Heart left ventricle (tissue), 16 donors: ENCODE data around the gene SLC5A12. TPM values are rescaled to one million over a fixed set of nuclear protein-coding genes. Genes with fewer than 3 reads are reported as not detected.

Experiments
- ATAC-seq, 4 donors: fragments of 200-7000 bp; cut with Tn5 transposase; one replicate each; pipeline ENCODE4 v1.9.1; 2020 to 2022; ENCODE audit warnings: moderate library complexity in 4 of 4, mild to moderate bottlenecking in 3 of 4, moderate number of reproducible peaks in 1 of 4
- DNase-seq, 5 donors: peaks; one replicate each; pipeline ENCODE4 v3.0.0-alpha.2; 2020
- H3K27ac ChIP-seq, 12 donors: fragments of 200-600 bp; sonication (generic) in 4 of 12; one replicate each; pipeline versions ENCODE4 v1.5.0 to v1.8.0; 2016 to 2022; ENCODE audit warnings: mild to moderate bottlenecking in 2 of 12
- H3K27me3 ChIP-seq, 9 donors: fragments of 200-600 bp; sonication (generic) in 2 of 9; one replicate each; pipeline versions ENCODE4 v1.5.1 to v1.8.0; 2016 to 2022; ENCODE audit warnings: mild to moderate bottlenecking in 3 of 9
- H3K36me3 ChIP-seq, 9 donors: fragments of 200-600 bp; sonication (generic) in 2 of 9; one replicate each; pipeline versions ENCODE4 v1.5.0 to v1.8.0; 2018 to 2022; ENCODE audit warnings: mild to moderate bottlenecking in 2 of 9
- H3K4me1 ChIP-seq, 12 donors: fragments of 200-600 bp; sonication (generic) in 4 of 12; one replicate each; pipeline versions ENCODE4 v1.5.0 to v1.8.0; 2016 to 2022; ENCODE audit warnings: mild to moderate bottlenecking in 3 of 12
- H3K4me3 ChIP-seq, 12 donors: fragments of 200-600 bp; sonication (generic) in 4 of 12; one replicate each; pipeline versions ENCODE4 v1.5.0 to v1.8.0; 2017 to 2022; ENCODE audit warnings: mild to moderate bottlenecking in 9 of 12, moderate library complexity in 4 of 12
- H3K9me3 ChIP-seq, 12 donors: fragments of 200-600 bp; sonication (generic) in 4 of 12; one replicate each; pipeline versions ENCODE4 v1.5.0 to v1.8.0; 2016 to 2022; ENCODE audit warnings: mild to moderate bottlenecking in 1 of 12
- CTCF ChIP-seq, 12 donors: fragments of 200-600 bp; sonication (generic) in 4 of 12; IDR thresholded peaks; one replicate each; pipeline versions ENCODE4 v1.5.0 to v1.8.0; 2018 to 2022; ENCODE audit warnings: antibody characterized with exemption in 12 of 12, mild to moderate bottlenecking in 5 of 12
- POLR2A ChIP-seq, 2 donors: fragments of 450-650 bp; IDR thresholded peaks; one replicate each; pipeline ENCODE4 v1.6.1; 2017; ENCODE audit warnings: antibody characterized with exemption in 2 of 2, mild to moderate bottlenecking in 2 of 2, moderate library complexity in 2 of 2
- WGBS, 4 donors: extraction: QIAGEN DNeasy Blood & Tissue Kit in 2 of 4; methylation state at CpG; one replicate each; pipeline versions ENCODE4 v1.1.5 to v1.1.7; 2013 to 2018; 5-methylcytosine and 5-hydroxymethylcytosine counted together
- intact Hi-C, 10 donors: fragments of 100-400 bp; cut with DNase I; formaldehyde crosslinking; loops; one replicate each; pipeline versions ENCODE4 v1.11.1 to v1.14.2; 2022
- polyA plus RNA-seq, 2 donors: library from polyadenylated mRNA; stranded (reverse); fragments of 200-250 nt; gene quantifications; one replicate each; pipeline ENCODE4 v1.2.3, GENCODE V29; 2013
- total RNA-seq, 9 donors: library from RNA; depleted of rRNA in 2 of 9; stranded (reverse); fragments of >200 nt in 2 of 9; fragmentation: NEBNext Ultra II Directional in 3 of 9; extraction: Animal tissue kit (Norgen Biotek cat#: 25700) in 3 of 9; gene quantifications; one replicate each; pipeline versions ENCODE4 v1.1.0 to v1.2.4, GENCODE V29; 2016 to 2023
- donor health status: ischemic (EF 13 %, LVEDD 7.1; RV severe dilation, severe dysfunction).
- donor health status: healthy with polysubstance abuse.
- donor health status: DM: no; HTN: yes; CAD: no.
- donor health status: DM: no; HTN: no; CAD: no.
- donor health status: ischemic (EF 25% LVEDD 6.9; RV normal size, moderate dysfunction).
- donor health status: ischemic (EF 25% LVEDD 5.7; RV mildly dilated, moderate dysfunction).
- donor health status: healthy.
- donor health status: DM: yes; HTN: yes; CAD: no.
- donor health status: ischemic (EF 35%, LVEDD 5.7; RV mildly dilated, moderate dysfunction).
- donor health status: nonischemic (EF 11% LVEDD 7.7; RV severe dilation, severe dysfunction).
- donor health status: DM: yes; HTN: yes; CAD: no.
- donor health status: PGD.
- donor health status: ischemic (EF 29% LVEDD 5.4; RV normal size, mild dysfunction).
- donor health status: nonischemic (EF 23%, LVEDD 6.1; RV moderate dilation, normal function).

SLC5A12 gene
- total and polyA plus RNA-seq, 11 donors: 0.11 TPM; not detected in 10

DNA sequence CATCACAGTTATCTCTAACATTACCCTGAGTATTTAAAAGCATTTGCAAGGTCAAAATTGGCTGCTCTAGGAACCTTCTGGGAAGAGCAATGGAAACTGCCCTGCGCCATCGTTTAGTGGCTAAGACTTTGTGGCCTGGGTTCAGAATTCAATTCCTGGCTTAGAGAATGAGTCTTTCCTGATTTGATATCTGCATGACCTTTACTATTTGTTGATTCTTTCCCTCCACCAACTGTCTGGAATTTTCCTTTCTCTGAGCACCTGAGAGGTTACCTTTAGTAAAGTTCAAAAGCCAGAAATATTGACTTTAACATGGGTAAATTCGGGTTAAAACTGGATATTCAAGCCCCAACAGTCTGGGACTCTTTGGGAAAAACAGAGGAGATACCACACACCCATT lies 43.0 kb upstream of the SLC5A12 start:
- no peaks in the 10 kb centered on the region for H3K36me3 ChIP-seq
- H3K4me3 ChIP-seq: no peak overlapping the region
- ATAC-seq (no peak), DNase-seq (no peak)
- H3K4me1 ChIP-seq: no peaks in the 10 kb centered on the region
- H3K27ac ChIP-seq: no peak overlapping the region
- no peak for TF ChIP-seq POLR2A (IDR thresholded peaks at IDR 0.05)
- TF ChIP-seq CTCF (IDR thresholded peaks at IDR 0.05): no peak
- WGBS, 4 donors: 85 to 96% (median 88%) methylated on average over 3 of the region's 3 CpGs
- no peaks in the 10 kb centered on the region for H3K27me3 ChIP-seq
- intact Hi-C loops: no loop called here
- no peaks in the 10 kb centered on the region for H3K9me3 ChIP-seq

- DNase-seq: no peak
- H3K27me3 ChIP-seq: no peaks in the 10 kb centered on the region
- no peaks in the 10 kb centered on the region for H3K9me3 ChIP-seq
- intact Hi-C loops: no loop called here
- no peaks in the 10 kb centered on the region for H3K4me1 ChIP-seq
- WGBS, 4 donors: 86 to 91% (median 88%) methylated on average over 5 of the region's 5 CpGs
- H3K27ac ChIP-seq: no peak overlapping the region
- no peaks in the 10 kb centered on the region for H3K36me3 ChIP-seq
- no peak overlapping the region for H3K4me3 ChIP-seq
- no peak for TF ChIP-seq CTCF (IDR thresholded peaks at IDR 0.05)
- TF ChIP-seq POLR2A (IDR thresholded peaks at IDR 0.05): no peak
- no peak for ATAC-seq
Measured at GRCh38 chr11:26764315-26764714, 42.5 kb upstream of the SLC5A12 start.

DNA sequence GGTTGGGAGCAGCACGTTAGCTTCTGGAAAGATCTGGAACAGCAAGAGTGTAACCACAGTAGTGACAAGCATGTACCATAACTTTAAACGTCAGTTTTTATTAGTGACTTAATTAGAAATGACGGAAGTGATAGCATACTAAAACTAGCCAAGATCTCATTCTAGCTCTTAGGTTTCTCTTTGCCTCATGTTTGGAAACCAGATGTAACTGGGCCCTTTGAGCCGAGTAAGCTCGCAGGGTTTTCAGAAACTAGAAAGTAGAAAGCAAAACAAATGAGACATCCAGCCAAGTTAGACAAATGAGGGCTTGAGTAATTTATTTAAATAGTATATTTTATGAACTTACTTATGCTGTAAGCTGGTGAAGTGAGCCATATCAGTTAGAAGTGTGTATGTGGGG lies 40.2 kb upstream of the SLC5A12 start:
- WGBS, 4 donors: 76 to 85% (median 82%) methylated on average over 5 of the region's 5 CpGs
- no peaks in the 10 kb centered on the region for H3K27me3 ChIP-seq
- ATAC-seq: no peak
- intact Hi-C loops: no loop called here
- no peaks in the 10 kb centered on the region for H3K9me3 ChIP-seq
- TF ChIP-seq POLR2A (IDR thresholded peaks at IDR 0.05) (no peak), CTCF (IDR thresholded peaks at IDR 0.05) (no peak)
- H3K4me3 ChIP-seq: no peak overlapping the region
- H3K4me1 ChIP-seq: peaks cover 0 to 8% (median 0%) of the 10 kb centered on the region in 12 donors
- DNase-seq: no peak
- no peaks in the 10 kb centered on the region for H3K36me3 ChIP-seq
- no peak overlapping the region for H3K27ac ChIP-seq

GRCh38 chr11:26761361-26761809 lies 39.5 kb upstream of the SLC5A12 start:
- H3K9me3 ChIP-seq: no peaks in the 10 kb centered on the region
- intact Hi-C loops: no loop called here
- WGBS, 4 donors: 60 to 70% (median 65%) methylated on average over 4 of the region's 4 CpGs
- H3K27ac ChIP-seq: no peak overlapping the region
- H3K27me3 ChIP-seq: no peaks in the 10 kb centered on the region
- no peak for DNase-seq
- H3K4me3 ChIP-seq: no peak overlapping the region
- H3K36me3 ChIP-seq: no peaks in the 10 kb centered on the region
- peak in 3 of 4 donors; percentile 54 to 94 (median 54) for ATAC-seq
- H3K4me1 ChIP-seq: peaks cover 0 to 8% (median 0%) of the 10 kb centered on the region in 12 donors
- no peak for TF ChIP-seq CTCF (IDR thresholded peaks at IDR 0.05)
- no peak for TF ChIP-seq POLR2A (IDR thresholded peaks at IDR 0.05)
